HepG2 (cell line): ENCODE data around the gene LYPD6. TPM values are rescaled to one million over a fixed set of nuclear protein-coding genes. Genes with fewer than 3 reads are reported as not detected.

Experiments
- ATAC-seq: fragments of 200-7000 bp; cut with Tn5 transposase; 3 replicates; pipeline ENCODE4 v1.9.1; 2020; ENCODE audit warnings: mild to moderate bottlenecking, moderate library complexity
- BruUV-seq: library from RNA; stranded (reverse); fragments of 400-500 nt; replicated peaks from 2 replicates; lab custom pipeline; 2021; lab: Mats Ljungman, UMichigan
- CTCF ChIA-PET: fragments of 300-600 bp; formaldehyde crosslinking; extraction: SDS; loops from one replicate; lab custom pipeline; 2021; ENCODE audit warnings: low total read pairs, inconsistent platforms, low intra/inter-chr PET ratio; lab: Yijun Ruan, JAX
- POLR2A ChIA-PET: fragments of 350-600 bp; sonication (Branson Sonifier 250); formaldehyde crosslinking; loops from one replicate; lab custom pipeline; 2020; ENCODE audit warnings: antibody characterized with exemption, inconsistent platforms; lab: Yijun Ruan, JAX
- DNase-seq: peaks from one replicate; pipeline ENCODE4 v3.0.0-alpha.2; 2015; ENCODE audit warnings: low spot score
- FAIRE-seq: peaks from 3 replicates; lab custom pipeline; 2011; peaks lifted over from hg19 to GRCh38; lab: Jason Lieb, UNC
- H2AFZ ChIP-seq: one replicate; pipeline ENCODE4 v1.6.1; 2011; ENCODE audit warnings: low read length, inconsistent platforms
- H3K27ac ChIP-seq: fragments of 300-600 bp; 3 replicates; pipeline ENCODE4 v1.8.0; 2011; ENCODE audit warnings: mixed run types, mild to moderate bottlenecking, mixed read lengths, low read length, inconsistent platforms; ENCODE audit not compliant: insufficient read depth; ENCODE audit errors: extremely low read length
- H3K27me3 ChIP-seq, 2 experiments: fragments of 200-600 bp in 1 of 2; 2 replicates in 1 of 2; 3 replicates in 1 of 2; pipeline versions ENCODE4 v1.6.0 to v1.8.0; 2011; ENCODE audit warnings: low read length in 2 of 2, mild to moderate bottlenecking in 2 of 2, moderate library complexity in 2 of 2, inconsistent platforms in 1 of 2; ENCODE audit not compliant: insufficient read depth in 2 of 2, control insufficient read depth in 1 of 2
- H3K36me3 ChIP-seq, 2 experiments: fragments of 200-600 bp in 1 of 2; replicated peaks in 1 of 2; 2 replicates in 1 of 2; 3 replicates in 1 of 2; pipeline versions ENCODE4 v1.5.1 to v1.8.0; 2011; ENCODE audit warnings: low read length in 2 of 2, inconsistent platforms in 1 of 2; ENCODE audit not compliant: insufficient read depth in 2 of 2, control insufficient read depth in 1 of 2
- H3K4me1 ChIP-seq: 2 replicates; pipeline ENCODE4 v1.5.1; 2012; ENCODE audit warnings: low read length, inconsistent platforms; ENCODE audit not compliant: insufficient read depth
- H3K4me2 ChIP-seq: 2 replicates; pipeline ENCODE4 v1.6.0; 2011; ENCODE audit warnings: low read depth, low read length, inconsistent platforms
- H3K4me3 ChIP-seq, 3 experiments: fragments of 200-600 bp in 1 of 3; sonication (generic), shearing (Covaris generic) in 1 of 3; replicated peaks in 1 of 3; 2 replicates each; pipeline ENCODE4 v1.5.1; 2011 to 2016; ENCODE audit warnings: low read length in 3 of 3, inconsistent platforms in 2 of 3, low read depth in 2 of 3, mild to moderate bottlenecking in 2 of 3, control low read depth in 1 of 3, mixed read lengths in 1 of 3; ENCODE audit not compliant: insufficient read depth in 1 of 3
- H3K79me2 ChIP-seq: one replicate; pipeline ENCODE4 v1.6.1; 2011; ENCODE audit warnings: low read length, inconsistent platforms; ENCODE audit not compliant: insufficient read depth
- H3K9ac ChIP-seq: 2 replicates; pipeline ENCODE4 v1.6.0; 2011; ENCODE audit warnings: mild to moderate bottlenecking, low read depth, low read length, inconsistent platforms; ENCODE audit not compliant: insufficient read depth
- H3K9me3 ChIP-seq: 2 replicates; pipeline ENCODE4 v1.5.1; 2012; ENCODE audit warnings: mild to moderate bottlenecking, low read length
- H4K20me1 ChIP-seq: 2 replicates; pipeline ENCODE4 v1.6.0; 2011; ENCODE audit warnings: inconsistent platforms, mild to moderate bottlenecking, low read length, moderate library complexity; ENCODE audit not compliant: insufficient read depth
- CBX2 ChIP-seq, 2 experiments: fragments of 200-600 bp in 1 of 2; sonication (generic); formaldehyde crosslinking in 1 of 2; IDR thresholded peaks; 2 replicates each; pipeline versions ENCODE4 v1.7.0 to v1.8.1; 2018 to 2022; ENCODE audit warnings: low read depth in 2 of 2, low read length in 1 of 2, mild to moderate bottlenecking in 1 of 2, missing genetic modification reagents in 1 of 2
- GATAD2A ChIP-seq: IDR thresholded peaks from 2 replicates; pipeline ENCODE4 v1.6.1; 2016
- NAIF1 ChIP-seq: sonication (generic); formaldehyde crosslinking; IDR thresholded peaks from 2 replicates; pipeline ENCODE4 v1.5.0; 2020; ENCODE audit warnings: mild to moderate bottlenecking, missing genetic modification reagents, borderline replicate concordance
- SMAD3 ChIP-seq: sonication (generic); formaldehyde crosslinking; IDR thresholded peaks from 2 replicates; pipeline ENCODE4 v1.4.0; 2020; ENCODE audit warnings: missing genetic modification reagents
- THAP11 ChIP-seq: IDR thresholded peaks from 2 replicates; pipeline ENCODE4 v1.6.1; 2016; ENCODE audit warnings: missing biosample characterization, missing genetic modification reagents
- ZNF256 ChIP-seq: sonication (generic); formaldehyde crosslinking; conservative IDR thresholded peaks from 2 replicates; pipeline ENCODE4 v1.4.0; 2020; ENCODE audit warnings: missing genetic modification reagents
- ZNF746 ChIP-seq: sonication (generic); formaldehyde crosslinking; IDR thresholded peaks from 2 replicates; pipeline ENCODE4 v1.8.0; 2022; ENCODE audit warnings: mild to moderate bottlenecking, missing genetic modification reagents
- WGBS: methylation state at CpG from one replicate; pipeline ENCODE4 v1.1.6; 2017; ENCODE audit warnings: low lambda C conversion rate; 5-methylcytosine and 5-hydroxymethylcytosine counted together
- in situ Hi-C: cut with HindIII; loops from 2 replicates; pipeline ENCODE4 v1.10.0; 2017; ENCODE audit warnings: low pct_unique_long_range_greater_than_20kb; ENCODE audit not compliant: extremely low pct_ligation_motif_present
- intact Hi-C: fragments of 100-400 bp; cut with micrococcal nuclease; formaldehyde crosslinking; loops from one replicate; pipeline ENCODE4 v1.10.0; 2022; ENCODE audit not compliant: unreplicated experiment
- polyA plus RNA-seq, 8 experiments: library from polyadenylated mRNA; depleted of rRNA in 3 of 8; stranded (reverse) in 7 of 8; unstranded in 1 of 8; fragments of >200 nt; fragmentation: Illumina TruSeq in 4 of 8; extraction: Trizol in 4 of 8; gene quantifications; 2 replicates each; pipeline versions ENCODE4 v1.2.1 to v1.2.3, GENCODE V29; 2011 to 2016; ENCODE audit warnings: low read depth in 4 of 8, missing spikeins in 1 of 8, mixed read lengths in 1 of 8; ENCODE audit not compliant: insufficient read depth in 1 of 8
- total RNA-seq, 5 experiments: library from RNA; depleted of rRNA; stranded (reverse); fragments of >200 nt; fragmentation: Illumina TruSeq; extraction: Trizol; gene quantifications; 2 replicates each; pipeline ENCODE4 v1.2.3, GENCODE V29; 2016; ENCODE audit warnings: low read depth in 1 of 5
- TF ChIP-seq, protein P1 (sequence below): sonication (generic); formaldehyde crosslinking; IDR thresholded peaks from 2 replicates; pipeline ENCODE4 v1.5.0; 2020; ENCODE audit warnings: mild to moderate bottlenecking, missing genetic modification reagents, moderate library complexity
- TF ChIP-seq, protein P2 (sequence below): sonication (generic); formaldehyde crosslinking; IDR thresholded peaks from 2 replicates; pipeline ENCODE4 v1.8.1; 2023; ENCODE audit warnings: missing genetic modification reagents, inconsistent platforms, borderline replicate concordance

Gene LYPD6
- total and polyA plus RNA-seq, 2 of the 13 experiments (the other 11 are each of a cell fraction or from before 2014, with no cell fraction given), result 0.01 to 0.07 TPM

DNA sequence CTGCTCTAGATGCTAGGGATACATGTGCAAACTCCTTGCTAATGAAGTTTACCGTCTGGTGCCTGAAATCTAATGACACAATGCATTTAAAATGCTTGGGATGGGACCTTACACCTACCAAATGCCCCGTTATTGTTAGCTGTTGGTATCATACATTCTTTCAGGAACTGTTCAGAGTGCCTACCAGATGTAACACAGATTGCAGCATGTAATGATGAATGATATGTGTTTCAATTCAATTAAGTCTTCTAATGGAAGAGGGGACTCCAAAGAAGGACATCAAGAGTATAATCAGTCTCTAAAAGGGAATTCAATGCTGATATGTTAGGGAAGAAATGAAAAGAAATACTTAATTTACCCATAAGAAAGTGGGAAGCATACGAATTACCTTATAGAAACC is 3.2 kb downstream of the LYPD6 start (continued):
- TF ChIP-seq CBX2 (IDR thresholded peaks at IDR 0.05; ENCODE audit: low read depth, low read length) (no peak), CBX2 (CRISPR knock-in tag; IDR thresholded peaks at IDR 0.05; ENCODE audit: low read depth) (no peak), GATAD2A (no peak), THAP11 (CRISPR knock-in tag) (no peak)
- TF ChIP-seq, protein P1, sequence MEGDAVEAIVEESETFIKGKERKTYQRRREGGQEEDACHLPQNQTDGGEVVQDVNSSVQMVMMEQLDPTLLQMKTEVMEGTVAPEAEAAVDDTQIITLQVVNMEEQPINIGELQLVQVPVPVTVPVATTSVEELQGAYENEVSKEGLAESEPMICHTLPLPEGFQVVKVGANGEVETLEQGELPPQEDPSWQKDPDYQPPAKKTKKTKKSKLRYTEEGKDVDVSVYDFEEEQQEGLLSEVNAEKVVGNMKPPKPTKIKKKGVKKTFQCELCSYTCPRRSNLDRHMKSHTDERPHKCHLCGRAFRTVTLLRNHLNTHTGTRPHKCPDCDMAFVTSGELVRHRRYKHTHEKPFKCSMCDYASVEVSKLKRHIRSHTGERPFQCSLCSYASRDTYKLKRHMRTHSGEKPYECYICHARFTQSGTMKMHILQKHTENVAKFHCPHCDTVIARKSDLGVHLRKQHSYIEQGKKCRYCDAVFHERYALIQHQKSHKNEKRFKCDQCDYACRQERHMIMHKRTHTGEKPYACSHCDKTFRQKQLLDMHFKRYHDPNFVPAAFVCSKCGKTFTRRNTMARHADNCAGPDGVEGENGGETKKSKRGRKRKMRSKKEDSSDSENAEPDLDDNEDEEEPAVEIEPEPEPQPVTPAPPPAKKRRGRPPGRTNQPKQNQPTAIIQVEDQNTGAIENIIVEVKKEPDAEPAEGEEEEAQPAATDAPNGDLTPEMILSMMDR, result no peak

DNA sequence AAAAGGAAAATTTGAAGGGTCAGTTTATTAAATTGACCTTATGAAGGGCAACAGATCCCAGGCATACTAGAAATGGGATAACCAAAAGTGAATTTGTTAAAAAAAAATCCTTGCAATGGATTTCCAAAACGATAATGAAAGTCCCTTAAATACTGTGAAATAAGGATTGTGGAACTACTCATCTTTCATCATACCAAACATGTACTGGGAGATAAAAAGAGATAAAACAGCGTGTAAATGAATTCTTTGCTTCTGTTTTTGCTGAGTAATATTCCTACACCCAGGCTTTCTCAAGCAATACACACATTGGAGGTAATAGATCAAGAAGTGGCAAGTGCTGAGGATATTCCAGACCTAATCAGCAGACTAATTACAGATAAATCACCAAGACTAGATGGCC is 3.8 kb downstream of the LYPD6 start:
- H3K79me2 ChIP-seq, result no peaks in the 10 kb centered on the region
- H3K4me1 ChIP-seq, result peaks cover 15% of the 10 kb centered on the region
- TF ChIP-seq, protein P2, sequence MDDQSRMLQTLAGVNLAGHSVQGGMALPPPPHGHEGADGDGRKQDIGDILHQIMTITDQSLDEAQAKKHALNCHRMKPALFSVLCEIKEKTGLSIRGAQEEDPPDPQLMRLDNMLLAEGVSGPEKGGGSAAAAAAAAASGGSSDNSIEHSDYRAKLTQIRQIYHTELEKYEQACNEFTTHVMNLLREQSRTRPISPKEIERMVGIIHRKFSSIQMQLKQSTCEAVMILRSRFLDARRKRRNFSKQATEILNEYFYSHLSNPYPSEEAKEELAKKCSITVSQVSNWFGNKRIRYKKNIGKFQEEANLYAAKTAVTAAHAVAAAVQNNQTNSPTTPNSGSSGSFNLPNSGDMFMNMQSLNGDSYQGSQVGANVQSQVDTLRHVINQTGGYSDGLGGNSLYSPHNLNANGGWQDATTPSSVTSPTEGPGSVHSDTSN (CRISPR knock-in tag), result no peak
- TF ChIP-seq NAIF1, result no peak
- TF ChIP-seq SMAD3, result no peak
- no peak for TF ChIP-seq ZNF746 (CRISPR knock-in tag)
- no peak for TF ChIP-seq ZNF256 (CRISPR knock-in tag)
- DNase-seq, result no peak
- ATAC-seq, result no peak
- H3K4me2 ChIP-seq, result no peak overlapping the region
- BruUV-seq, result no TSS peak
- H2AFZ ChIP-seq, result no peak overlapping the region
- no peaks in the 10 kb centered on the region for H4K20me1 ChIP-seq
- intact Hi-C loops, result loop anchor here (10.0 kb wide), 1 partner anchor 231 kb away; no protein-coding TSS in a partner anchor
- no peak overlapping the region for H3K4me3 ChIP-seq
- WGBS, result 6% methylated on average over 2 of the region's 2 CpGs
- peaks cover 5 to 32% of the 10 kb centered on the region in 2 experiments for H3K27me3 ChIP-seq
- ChIA-PET POLR2A (no interaction called here), CTCF (no interaction called here)
- no peaks in the 10 kb centered on the region for H3K36me3 ChIP-seq
- in situ Hi-C loops, result no loop called here
- H3K9me3 ChIP-seq, result no peaks in the 10 kb centered on the region
- H3K27ac ChIP-seq, result no peak overlapping the region
- no peak overlapping the region for H3K9ac ChIP-seq
- FAIRE-seq, result no peak
